AG04449 (cell line): ENCODE measurements around the gene MYRF.

ENCODE experiments used
- CTCF ChIA-PET: fragments of 350-600 bp; formaldehyde crosslinking; extraction: SDS; loops from one replicate; lab custom pipeline; 2021; ENCODE audit warnings: antibody characterized with exemption; lab: Yijun Ruan, JAX
- POLR2A ChIA-PET: fragments of 400-600, 350-600 bp; formaldehyde crosslinking; extraction: SDS; loops from one replicate; lab custom pipeline; 2020; ENCODE audit warnings: antibody characterized with exemption, inconsistent platforms; lab: Yijun Ruan, JAX
- DNase-seq: peaks from one replicate; pipeline ENCODE4 v3.0.0-alpha.2; 2010; ENCODE audit warnings: low read depth, low spot score
- H3K4me3 ChIP-seq: 2 replicates; pipeline ENCODE4 v1.5.1; 2011; ENCODE audit warnings: low read depth, mild to moderate bottlenecking, control low read depth, low read length
- CTCF ChIP-seq: IDR thresholded peaks from one replicate; pipeline ENCODE4 v1.5.1; 2011; ENCODE audit warnings: mild to moderate bottlenecking, moderate library complexity, low read length, control low read depth, inconsistent platforms; ENCODE audit not compliant: insufficient read depth; ENCODE audit errors: missing control alignments

Gene MYRF

DNA sequence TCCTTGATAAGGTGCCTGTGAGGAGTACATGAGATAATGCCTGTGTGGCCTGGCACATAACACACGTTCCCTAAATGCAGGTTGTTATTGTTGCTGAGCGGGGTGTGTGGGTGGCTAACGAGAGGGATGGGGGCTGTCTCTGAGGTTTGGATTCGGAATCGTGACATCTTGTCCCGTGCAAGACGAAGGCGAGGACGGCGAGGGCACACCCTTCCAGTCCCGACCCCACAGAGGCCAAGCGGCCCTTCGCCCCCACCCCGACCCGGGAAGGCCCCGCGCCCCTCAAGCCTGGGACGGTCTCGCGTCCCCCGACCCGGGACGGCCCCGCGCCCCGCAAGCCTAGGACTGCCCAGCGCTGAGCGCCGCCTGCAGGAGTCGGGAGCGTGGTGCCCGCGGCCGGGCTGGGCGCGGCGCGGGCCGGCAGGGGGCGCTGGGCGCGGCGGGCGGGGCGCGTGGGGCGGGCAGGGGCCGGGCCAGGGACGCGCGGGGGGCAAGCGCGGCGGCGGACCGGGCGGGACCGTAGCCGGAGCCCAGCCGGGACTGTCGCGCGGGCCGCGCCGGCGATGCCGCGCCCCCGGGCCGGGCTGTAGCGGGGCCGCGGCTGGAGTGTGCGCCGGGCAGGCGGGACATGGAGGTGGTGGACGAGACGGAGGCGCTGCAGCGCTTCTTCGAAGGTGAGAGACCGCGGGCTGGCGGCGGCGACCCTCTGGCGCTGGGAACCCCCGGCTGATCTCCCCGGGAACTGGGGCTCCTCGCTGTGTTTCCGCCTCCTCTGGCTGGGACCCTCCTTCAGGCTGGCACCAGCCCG lies at the start of gene MYRF:
TSS of gene MYRF (plus strand) at position 520 of the 808 bp plus-strand sequence. CDS start at position 629, 109 bp downstream.
- no peak for DNase-seq
- ChIA-PET POLR2A (no interaction called here), CTCF (interaction anchor here (0.7 to 8.7 kb wide), 16 partner anchors 10 to 355 kb away, joined by 3 to 151 read pairs (median 8); partner anchors contain the start of genes FEN1 and TMEM258)
- TF ChIP-seq CTCF = peak; percentile 75
- H3K4me3 ChIP-seq = peak within 1 kb of the TSS; percentile 62

DNA sequence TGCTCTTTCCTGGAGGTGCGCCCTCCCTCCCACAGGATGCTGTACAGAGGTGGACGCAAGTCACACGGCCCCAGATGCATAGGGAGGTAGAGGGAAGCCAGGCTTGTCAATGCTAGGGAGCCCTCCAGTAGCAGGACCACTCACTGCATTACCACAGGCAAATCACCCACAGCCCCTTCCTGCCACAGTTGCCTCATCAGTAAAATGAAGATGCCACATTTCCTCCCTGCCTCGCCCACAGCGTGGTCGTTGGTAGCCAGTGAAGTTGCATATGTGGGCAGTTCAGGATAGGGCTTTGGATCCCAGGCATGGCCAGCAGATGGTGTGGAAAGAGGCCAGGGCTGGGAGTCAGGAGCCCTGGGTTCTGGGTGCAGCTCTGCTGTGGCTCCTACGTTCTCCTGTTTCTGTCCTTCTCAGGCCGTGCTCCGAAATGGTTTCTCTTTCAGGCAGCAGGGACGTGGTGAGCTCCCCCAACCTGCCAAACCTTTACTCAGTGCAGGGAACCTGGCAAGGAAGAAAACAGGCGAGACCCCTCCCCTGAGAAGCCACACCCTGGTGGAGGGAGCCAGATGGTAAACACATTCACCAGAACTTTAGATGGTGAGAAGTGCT lies 49.6 kb upstream of the MYRF start:
- DNase-seq = no peak
- ChIA-PET CTCF (interaction anchor here (0.6 to 2.2 kb wide), 7 partner anchors 12 to 257 kb away, joined by 3 to 8 read pairs (median 3); no protein-coding TSS in a partner anchor), POLR2A (no interaction called here)
- no peak for TF ChIP-seq CTCF
- H3K4me3 ChIP-seq = no peak overlapping the region

- ChIA-PET CTCF (interaction anchor here (1.4 kb wide), 1 partner anchor 29 kb away, joined by 8 read pairs; no protein-coding TSS in a partner anchor), POLR2A (no interaction called here)
- DNase-seq = no peak
- no peak overlapping the region for H3K4me3 ChIP-seq
- TF ChIP-seq CTCF = no peak
Observed at GRCh38 chr11:61704838-61705237, 47.6 kb upstream of the MYRF start.

DNA sequence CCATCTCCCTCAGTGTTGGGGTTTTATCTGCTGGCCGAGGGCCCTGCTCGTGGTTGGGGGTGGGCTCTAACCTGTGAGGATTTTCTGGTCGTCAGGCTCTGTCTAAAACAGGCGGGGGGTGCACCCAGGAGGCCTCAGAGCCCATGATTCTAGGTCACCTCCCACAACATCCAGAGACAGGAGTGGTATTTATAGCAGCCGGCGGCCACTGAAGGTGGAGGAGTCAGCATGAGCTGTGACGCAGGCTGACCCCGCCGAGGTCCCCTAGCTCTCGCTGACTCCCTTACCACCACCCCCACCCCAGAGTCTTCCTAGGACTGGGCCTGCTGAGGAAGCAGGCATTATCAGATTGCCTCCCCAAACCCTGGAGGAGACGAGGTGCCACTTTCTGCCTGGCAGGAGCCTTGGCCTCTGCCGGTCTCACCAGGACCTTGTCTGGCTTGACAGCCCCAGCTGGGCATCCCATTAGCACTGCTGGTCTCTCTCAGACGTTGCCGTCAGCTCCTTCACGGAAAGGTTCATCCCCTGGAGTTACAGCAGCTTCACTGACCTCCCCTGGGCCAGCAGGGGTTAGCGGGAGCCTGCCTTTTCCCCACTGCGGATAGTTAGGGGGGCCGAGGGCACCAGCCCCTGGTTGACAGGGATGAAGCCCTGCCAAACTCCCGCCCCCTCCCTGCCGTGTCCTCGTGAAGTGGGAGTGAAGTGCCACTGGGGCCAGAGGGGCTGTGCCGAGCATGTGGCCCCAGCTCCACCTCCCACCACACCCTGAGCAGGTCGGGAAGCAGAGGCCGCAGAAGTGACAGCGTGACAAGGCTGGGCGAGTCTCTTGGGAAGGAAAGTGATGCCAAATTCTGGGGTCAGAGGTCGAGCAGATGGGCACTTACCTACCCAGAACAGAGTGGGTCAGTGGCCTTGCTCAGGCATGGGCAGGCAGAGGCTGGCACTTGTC lies 45.7 kb upstream of the MYRF start:
- ChIA-PET POLR2A (no interaction called here), CTCF (interaction anchor here (3.8 kb wide), 1 partner anchor 12 kb away, joined by 16 read pairs; no protein-coding TSS in a partner anchor)
- DNase-seq = no peak
- no peak for TF ChIP-seq CTCF
- H3K4me3 ChIP-seq = no peak overlapping the region

DNA sequence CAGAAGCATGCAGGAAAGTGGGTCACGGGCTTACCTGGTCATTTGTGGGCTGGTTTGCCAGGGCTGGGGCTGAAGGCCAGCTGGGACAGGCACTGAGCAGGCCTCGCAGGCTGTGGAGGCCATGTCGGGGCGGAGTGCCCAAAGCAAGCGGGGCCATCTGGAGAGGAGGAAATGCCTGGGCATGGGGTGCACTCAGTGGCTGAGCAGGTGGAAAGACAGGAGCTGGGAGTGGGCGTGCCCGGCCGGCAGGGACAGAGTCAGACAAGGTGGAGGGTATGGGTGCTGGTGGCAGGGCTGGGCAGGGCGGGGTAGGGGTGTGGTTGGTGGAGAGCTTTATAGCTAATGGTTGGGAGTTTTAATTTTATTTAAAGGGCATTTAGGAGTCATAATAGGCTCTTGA lies 44.9 kb upstream of the MYRF start:
- DNase-seq = no peak
- no peak for TF ChIP-seq CTCF
- no peak overlapping the region for H3K4me3 ChIP-seq
- POLR2A ChIA-PET = no interaction called here
- CTCF ChIA-PET = interaction anchor here (2.4 to 3.8 kb wide), 2 partner anchors 11 to 26 kb away, joined by 12 to 16 read pairs; no protein-coding TSS in a partner anchor
